ENCODE results near the gene KLHL26. TPM values are rescaled to one million over a fixed set of nuclear protein-coding genes. Genes with fewer than 3 reads are reported as not detected.
A peak's percentile ranks its signal among the peaks of the same experiment; 100 is the strongest.

The KLHL26 gene
- total and polyA plus RNA-seq, 2 experiments from 2014 or later = 2.9 to 6.4 TPM

DNA sequence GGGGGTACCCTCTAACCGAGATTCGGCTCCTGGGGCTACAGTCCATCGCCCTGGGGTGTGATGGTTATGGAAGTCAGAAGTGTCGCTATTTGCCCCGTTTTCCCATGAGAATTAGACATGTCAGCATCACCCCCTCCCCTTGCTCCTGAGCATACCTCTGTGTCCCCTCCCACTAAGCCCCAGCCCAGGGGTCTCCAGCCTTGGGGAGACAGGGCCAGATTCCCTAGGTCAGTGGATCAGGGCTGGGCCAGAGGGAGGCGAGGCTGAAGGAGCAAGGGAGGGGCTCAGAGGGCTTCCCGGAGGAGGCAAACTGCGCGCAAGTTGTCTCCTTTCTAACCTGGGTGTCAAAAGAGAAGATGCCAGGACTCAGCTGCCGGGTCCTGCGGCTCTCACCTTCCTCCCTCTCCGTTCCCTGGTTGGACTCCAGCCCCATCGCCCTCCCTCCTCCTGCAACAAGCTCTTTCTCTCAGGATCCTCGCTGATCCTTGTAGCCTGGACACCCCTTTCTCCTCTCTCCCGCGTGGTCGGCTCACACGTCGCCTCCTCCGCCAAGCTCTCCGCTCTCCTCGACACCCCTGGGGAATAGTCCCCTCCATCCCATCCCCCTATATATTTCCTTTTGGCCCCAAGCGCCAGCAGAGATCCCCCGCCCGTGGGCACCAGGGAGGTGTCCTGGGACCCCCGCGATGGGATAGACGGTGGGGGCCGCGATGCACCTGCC, 24.6 kb upstream of the KLHL26 start:
- Histone ChIP-seq H3K4me2 (ENCODE audit: unreplicated experiment) (peak overlapping the region; percentile 59), H3K4me1 (ENCODE audit: insufficient read depth) (no peaks in the 10 kb centered on the region), H3K27me3 (replicated peaks; ENCODE audit: insufficient read depth) (peaks cover 79% of the 10 kb centered on the region), H3K27ac (no peak overlapping the region), H4K20me1 (ENCODE audit: insufficient read depth) (no peaks in the 10 kb centered on the region), H2AFZ (no peak overlapping the region), H3K9me3 (ENCODE audit: low read depth) (no peaks in the 10 kb centered on the region), H3K36me3 (ENCODE audit: low read depth) (no peaks in the 10 kb centered on the region), H3K9ac (no peak overlapping the region), H3K4me3 (peak overlapping the region; percentile 67), H3F3A (ENCODE audit: insufficient read depth) (0 out of 2 replicates have a peak, but pooled peaks cover 6% of the 10 kb centered on the region), H3K79me2 (ENCODE audit: insufficient read depth) (no peaks in the 10 kb centered on the region), H3K9me2 (ENCODE audit: insufficient read depth) (no peaks in the 10 kb centered on the region)
- in situ Hi-C loops (cut with MboI) = no loop called here
- no peak for DNase-seq
- 2% methylated on average over 19 to 30 of the region's 30 CpGs for WGBS, 2 experiments (ENCODE audit: low coverage in 1 of 2, low lambda C conversion rate in 2 of 2, missing lambda C conversion rate in 2 of 2)
- TF ChIP-seq EZH2 (IDR thresholded peaks at IDR 0.05; ENCODE audit: insufficient read depth, poor library complexity, severe bottlenecking) (peak; percentile 99), EZH2phosphoT487 (IDR thresholded peaks at IDR 0.05; ENCODE audit: insufficient read depth, low read depth) (peak; percentile 70; the same call in 1 of the 2 replicates)

DNA sequence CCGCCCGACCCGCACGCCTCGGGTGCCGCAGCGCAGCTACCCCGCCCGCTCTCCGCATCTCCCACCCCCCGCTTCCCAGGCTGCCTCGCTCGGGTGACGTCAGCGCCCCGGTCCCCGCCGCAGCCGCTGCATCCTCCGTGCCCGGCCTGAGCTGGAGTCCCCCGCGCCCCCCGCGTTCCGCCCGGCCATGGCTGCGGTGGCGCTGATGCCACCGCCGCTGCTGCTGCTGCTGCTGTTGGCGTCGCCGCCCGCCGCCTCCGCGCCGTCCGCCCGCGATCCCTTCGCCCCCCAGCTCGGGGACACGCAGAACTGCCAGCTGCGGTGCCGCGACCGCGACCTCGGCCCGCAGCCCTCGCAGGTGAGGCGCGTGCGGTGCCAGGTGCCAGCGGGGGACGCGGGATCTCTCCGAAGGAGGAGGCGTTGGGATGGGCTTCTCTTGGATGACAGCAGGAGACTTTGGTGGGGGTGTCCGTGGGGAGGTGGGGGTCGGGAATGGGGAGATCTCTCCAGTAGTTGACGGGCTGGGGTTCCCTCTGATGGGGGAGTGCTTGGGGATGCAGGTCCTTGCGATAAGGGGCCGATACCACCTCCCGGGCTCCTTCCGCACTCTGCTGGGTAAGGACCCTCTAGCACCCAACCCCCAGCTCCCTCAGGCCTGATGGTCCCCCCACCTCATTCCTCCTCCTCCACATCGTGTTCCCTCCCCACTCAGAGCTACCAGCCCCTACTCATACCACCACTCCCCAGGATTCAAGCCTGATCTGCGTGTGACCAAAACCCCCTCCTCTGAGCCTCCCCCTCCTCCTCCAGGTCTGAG, 23.8 kb upstream of the KLHL26 start, which contains the start of gene TMEM59L:
Gene TMEM59L, plus strand, starts transcription at position 99 of the 817 bp plus-strand sequence. Its CDS starts 89 bp downstream, at position 188.
- no peak within 1 kb of the TSS for H3K27ac ChIP-seq
- no peak within 1 kb of the TSS for H3K9ac ChIP-seq
- TF ChIP-seq EZH2phosphoT487 (IDR thresholded peaks at IDR 0.05; ENCODE audit: insufficient read depth, low read depth) = peak; percentile 7; the same call in 1 of the 2 replicates
- TF ChIP-seq EZH2 (IDR thresholded peaks at IDR 0.05; ENCODE audit: insufficient read depth, poor library complexity, severe bottlenecking) = no peak
- H3K4me2 ChIP-seq (ENCODE audit: unreplicated experiment) = peak within 1 kb of the TSS; percentile 59
- H3K9me3 ChIP-seq (ENCODE audit: low read depth) = no peaks in the 10 kb centered on the region
- H3F3A ChIP-seq (ENCODE audit: insufficient read depth) = 0 out of 2 replicates have a peak, but pooled peaks cover 6% of the 10 kb centered on the region
- no peaks in the 10 kb centered on the region for H3K36me3 ChIP-seq (ENCODE audit: low read depth)
- in situ Hi-C loops (cut with MboI) = no loop called here
- WGBS, 2 experiments (ENCODE audit: low coverage in 1 of 2, low lambda C conversion rate in 2 of 2, missing lambda C conversion rate in 2 of 2) = 4 to 5% methylated on average over 39 to 68 of the region's 70 CpGs
- peak; percentile 40 for DNase-seq
- peak within 1 kb of the TSS; percentile 67 for H3K4me3 ChIP-seq
- H3K9me2 ChIP-seq (ENCODE audit: insufficient read depth) = no peaks in the 10 kb centered on the region
- H2AFZ ChIP-seq = peak within 1 kb of the TSS; percentile 68
- H3K4me1 ChIP-seq (ENCODE audit: insufficient read depth) = no peaks in the 10 kb centered on the region
- H3K79me2 ChIP-seq (ENCODE audit: insufficient read depth) = no peaks in the 10 kb centered on the region
- H3K27me3 ChIP-seq (replicated peaks; ENCODE audit: insufficient read depth) = peaks cover 72% of the 10 kb centered on the region
- no peaks in the 10 kb centered on the region for H4K20me1 ChIP-seq (ENCODE audit: insufficient read depth)

DNA sequence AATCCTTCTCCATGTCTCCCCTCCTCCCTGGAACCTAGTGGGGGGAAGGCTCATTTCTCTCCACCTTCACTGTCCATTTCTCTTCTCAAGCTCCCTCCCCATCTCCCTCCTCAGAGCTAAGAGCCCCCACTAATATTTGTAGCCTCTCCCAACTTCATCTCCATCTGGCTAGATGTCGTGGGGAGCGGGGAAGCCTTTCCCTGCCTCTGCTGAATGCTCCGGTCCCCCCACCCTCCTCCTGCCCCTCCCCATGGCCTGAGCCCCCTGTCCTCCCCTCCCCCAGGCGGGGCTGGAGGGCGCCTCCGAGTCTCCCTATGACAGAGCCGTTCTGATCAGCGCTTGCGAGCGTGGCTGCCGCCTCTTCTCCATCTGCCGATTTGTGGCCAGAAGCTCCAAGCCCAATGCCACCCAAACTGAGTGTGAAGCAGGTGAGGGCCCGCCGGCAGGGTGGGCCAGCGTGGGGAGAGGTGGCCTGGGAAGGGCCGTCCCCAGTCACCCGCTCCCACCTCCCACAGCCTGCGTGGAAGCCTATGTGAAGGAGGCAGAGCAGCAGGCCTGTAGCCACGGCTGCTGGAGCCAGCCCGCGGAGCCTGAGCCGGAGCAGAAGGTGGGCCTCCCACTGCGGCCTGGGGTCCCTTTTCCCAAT, 23.1 kb upstream of the KLHL26 start:
- H3K27me3 ChIP-seq (replicated peaks; ENCODE audit: insufficient read depth) = peaks cover 65% of the 10 kb centered on the region
- TF ChIP-seq EZH2 (IDR thresholded peaks at IDR 0.05; ENCODE audit: insufficient read depth, poor library complexity, severe bottlenecking) (no peak), EZH2phosphoT487 (IDR thresholded peaks at IDR 0.05; ENCODE audit: insufficient read depth, low read depth) (no peak)

DNA sequence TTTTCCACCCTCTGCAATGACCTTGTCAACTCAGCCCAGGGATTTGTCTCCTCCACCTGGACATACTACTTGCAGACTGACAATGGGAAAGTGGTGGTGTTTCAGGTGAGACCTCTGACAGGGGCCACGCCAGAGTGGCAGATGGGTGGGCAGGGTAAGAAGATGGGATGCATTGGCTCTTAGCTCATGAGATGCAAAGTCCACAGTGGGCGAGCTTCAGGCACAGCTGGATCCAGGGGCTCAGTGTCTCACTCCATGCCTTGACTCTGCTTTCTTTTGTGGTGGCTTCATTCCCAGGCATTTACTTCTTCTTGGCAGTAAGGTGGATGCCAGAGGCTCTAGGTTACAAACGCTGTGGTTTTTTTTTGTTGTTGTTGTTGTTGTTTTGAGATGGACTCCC, 20.8 kb upstream of the KLHL26 start:
- no peak overlapping the region for H3K4me3 ChIP-seq
- no peak overlapping the region for H2AFZ ChIP-seq
- H4K20me1 ChIP-seq (ENCODE audit: insufficient read depth) = no peaks in the 10 kb centered on the region
- TF ChIP-seq EZH2phosphoT487 (IDR thresholded peaks at IDR 0.05; ENCODE audit: insufficient read depth, low read depth) (no peak), EZH2 (IDR thresholded peaks at IDR 0.05; ENCODE audit: insufficient read depth, poor library complexity, severe bottlenecking) (no peak)
- H3K79me2 ChIP-seq (ENCODE audit: insufficient read depth) = no peaks in the 10 kb centered on the region
- H3K4me1 ChIP-seq (ENCODE audit: insufficient read depth) = no peaks in the 10 kb centered on the region
- H3K36me3 ChIP-seq (ENCODE audit: low read depth) = no peaks in the 10 kb centered on the region
- H3K9me2 ChIP-seq (ENCODE audit: insufficient read depth) = no peaks in the 10 kb centered on the region
- no peaks in the 10 kb centered on the region for H3K9me3 ChIP-seq (ENCODE audit: low read depth)
- no peak overlapping the region for H3K27ac ChIP-seq
- in situ Hi-C loops (cut with MboI) = no loop called here
- no peak for DNase-seq
- H3K27me3 ChIP-seq (replicated peaks; ENCODE audit: insufficient read depth) = peaks cover 42% of the 10 kb centered on the region
- H3K9ac ChIP-seq = no peak overlapping the region
- no peak overlapping the region for H3K4me2 ChIP-seq (ENCODE audit: unreplicated experiment)
- 43 to 47% methylated on average over 3 of the region's 3 CpGs for WGBS, 2 experiments (ENCODE audit: low coverage in 1 of 2, low lambda C conversion rate in 2 of 2, missing lambda C conversion rate in 2 of 2)
- H3F3A ChIP-seq (ENCODE audit: insufficient read depth) = no peaks in the 10 kb centered on the region

More for the DNA sequence above, 23.1 kb upstream of the KLHL26 start:
- Histone ChIP-seq H3K36me3 (ENCODE audit: low read depth) (no peaks in the 10 kb centered on the region), H3K9me3 (ENCODE audit: low read depth) (no peaks in the 10 kb centered on the region), H3K4me2 (ENCODE audit: unreplicated experiment) (no peak overlapping the region), H3K4me1 (ENCODE audit: insufficient read depth) (no peaks in the 10 kb centered on the region), H3K79me2 (ENCODE audit: insufficient read depth) (no peaks in the 10 kb centered on the region), H2AFZ (no peak overlapping the region), H3K27ac (no peak overlapping the region), H3K9me2 (ENCODE audit: insufficient read depth) (no peaks in the 10 kb centered on the region), H3K9ac (no peak overlapping the region), H4K20me1 (ENCODE audit: insufficient read depth) (no peaks in the 10 kb centered on the region), H3K4me3 (no peak overlapping the region), H3F3A (ENCODE audit: insufficient read depth) (0 out of 2 replicates have a peak, but pooled peaks cover under 1% of the 10 kb centered on the region)
- WGBS, 2 experiments (ENCODE audit: low coverage in 1 of 2, low lambda C conversion rate in 2 of 2, missing lambda C conversion rate in 2 of 2) = 32% methylated on average over 21 to 22 of the region's 23 CpGs
- in situ Hi-C loops (cut with MboI) = no loop called here
- DNase-seq = no peak

All from GM23248 (cell line).